ENCODE results near the gene PADI3.

PADI3 gene, protein sequence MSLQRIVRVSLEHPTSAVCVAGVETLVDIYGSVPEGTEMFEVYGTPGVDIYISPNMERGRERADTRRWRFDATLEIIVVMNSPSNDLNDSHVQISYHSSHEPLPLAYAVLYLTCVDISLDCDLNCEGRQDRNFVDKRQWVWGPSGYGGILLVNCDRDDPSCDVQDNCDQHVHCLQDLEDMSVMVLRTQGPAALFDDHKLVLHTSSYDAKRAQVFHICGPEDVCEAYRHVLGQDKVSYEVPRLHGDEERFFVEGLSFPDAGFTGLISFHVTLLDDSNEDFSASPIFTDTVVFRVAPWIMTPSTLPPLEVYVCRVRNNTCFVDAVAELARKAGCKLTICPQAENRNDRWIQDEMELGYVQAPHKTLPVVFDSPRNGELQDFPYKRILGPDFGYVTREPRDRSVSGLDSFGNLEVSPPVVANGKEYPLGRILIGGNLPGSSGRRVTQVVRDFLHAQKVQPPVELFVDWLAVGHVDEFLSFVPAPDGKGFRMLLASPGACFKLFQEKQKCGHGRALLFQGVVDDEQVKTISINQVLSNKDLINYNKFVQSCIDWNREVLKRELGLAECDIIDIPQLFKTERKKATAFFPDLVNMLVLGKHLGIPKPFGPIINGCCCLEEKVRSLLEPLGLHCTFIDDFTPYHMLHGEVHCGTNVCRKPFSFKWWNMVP

DNA sequence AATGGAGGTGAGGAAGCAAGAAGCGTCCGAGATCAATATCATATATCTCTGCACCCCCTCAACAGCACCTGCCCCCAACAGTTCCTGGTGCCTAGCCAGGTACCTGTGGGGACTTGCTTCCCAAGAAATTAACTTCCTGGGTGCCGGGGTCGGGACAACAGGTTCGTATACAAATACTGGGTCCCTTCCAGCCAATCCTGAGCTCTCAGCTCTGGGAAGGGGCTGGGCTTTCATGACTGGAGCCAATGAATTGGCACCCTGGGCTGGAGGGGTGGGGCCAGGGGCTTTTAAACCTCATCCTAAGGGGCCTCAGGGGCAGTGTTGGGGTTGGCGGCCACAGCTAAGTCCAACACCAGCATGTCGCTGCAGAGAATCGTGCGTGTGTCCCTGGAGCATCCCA lies at the start of gene PADI3:
TSS of gene PADI3 (plus strand) at position 318 of the 400 bp plus-strand sequence. CDS start at position 358, 40 bp downstream.
- H3K27me3 Mint-ChIP-seq, result peaks cover 20% of the 10 kb centered on the region
- H3K4me3 Mint-ChIP-seq, result no peak within 1 kb of the TSS
- peaks cover 1% of the 10 kb centered on the region for H3K4me1 Mint-ChIP-seq (ENCODE audit: low read depth)
- H3K36me3 Mint-ChIP-seq (ENCODE audit: low read depth), result no peaks in the 10 kb centered on the region
- DNase-seq, result no peak
- no peaks in the 10 kb centered on the region for H3K9me3 Mint-ChIP-seq
- no peak within 1 kb of the TSS for H3K27ac Mint-ChIP-seq

DNA sequence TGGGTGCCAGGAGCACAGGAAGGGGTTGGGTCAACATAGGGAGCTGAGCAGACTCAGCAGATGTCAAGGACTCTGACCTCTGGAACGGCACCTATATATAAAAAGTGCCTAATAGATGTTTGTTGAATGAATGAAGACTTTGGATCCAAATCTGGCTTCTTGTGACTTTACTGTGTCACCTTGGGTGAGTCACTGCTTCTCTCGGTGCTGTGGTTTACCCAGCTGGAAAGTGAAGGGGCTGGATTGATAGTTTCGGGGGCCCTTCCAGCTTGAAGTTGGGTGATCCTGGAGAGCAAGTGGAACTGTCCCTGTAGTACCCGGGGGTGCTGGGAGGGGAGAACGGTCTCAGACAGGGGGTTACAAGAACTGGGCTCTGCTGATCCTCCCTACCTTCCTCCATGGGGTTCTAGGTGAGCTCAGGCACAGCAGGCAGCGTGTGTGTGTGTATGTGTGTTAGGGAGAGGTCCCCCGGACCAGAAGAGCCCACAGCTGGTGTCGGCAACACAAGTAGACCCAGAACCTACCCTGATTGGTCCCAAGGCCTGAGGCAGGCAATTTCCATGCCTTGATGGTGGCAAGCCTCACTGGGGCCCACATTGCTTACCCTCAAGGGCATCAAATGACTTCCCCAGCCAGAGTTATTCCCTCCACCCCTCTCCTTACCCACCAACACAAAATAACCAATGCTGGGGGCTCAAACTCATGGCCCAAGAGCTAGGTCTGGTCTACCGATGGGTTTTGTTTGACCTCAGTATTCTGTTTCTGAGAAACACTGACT lies 49.4 kb upstream of the PADI3 start:
- Mint-ChIP-seq H3K4me3 (no peak overlapping the region), H3K36me3 (ENCODE audit: low read depth) (no peaks in the 10 kb centered on the region), H3K4me1 (ENCODE audit: low read depth) (peaks cover 38% of the 10 kb centered on the region), H3K27ac (no peak overlapping the region), H3K9me3 (no peaks in the 10 kb centered on the region), H3K27me3 (peaks cover 35% of the 10 kb centered on the region)
- DNase-seq, result peak; percentile 23

DNA sequence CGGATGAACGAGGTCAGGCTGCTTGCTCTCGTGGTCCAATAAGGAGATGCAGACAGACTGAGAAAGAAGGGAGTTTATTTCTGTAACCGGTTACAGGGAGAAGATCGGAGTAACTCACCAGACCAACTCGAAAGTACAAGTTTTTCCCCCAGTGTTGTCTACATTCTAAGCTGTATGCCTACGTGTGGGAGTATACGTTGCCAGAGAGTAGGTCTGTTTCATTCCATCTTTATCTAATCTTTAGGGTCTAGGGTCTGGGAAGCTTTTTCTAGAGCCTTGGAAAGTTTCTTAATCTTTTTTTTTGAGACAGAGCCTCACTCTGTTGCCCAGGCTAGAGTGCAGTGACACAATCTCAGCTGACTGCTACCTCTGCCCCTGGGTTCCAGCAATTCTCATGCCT lies 48.7 kb upstream of the PADI3 start:
- no peak for DNase-seq
- Mint-ChIP-seq H3K36me3 (ENCODE audit: low read depth) (no peaks in the 10 kb centered on the region), H3K27ac (no peak overlapping the region), H3K9me3 (no peaks in the 10 kb centered on the region), H3K4me3 (no peak overlapping the region), H3K4me1 (ENCODE audit: low read depth) (peaks cover 40% of the 10 kb centered on the region), H3K27me3 (peaks cover 42% of the 10 kb centered on the region)

DNA sequence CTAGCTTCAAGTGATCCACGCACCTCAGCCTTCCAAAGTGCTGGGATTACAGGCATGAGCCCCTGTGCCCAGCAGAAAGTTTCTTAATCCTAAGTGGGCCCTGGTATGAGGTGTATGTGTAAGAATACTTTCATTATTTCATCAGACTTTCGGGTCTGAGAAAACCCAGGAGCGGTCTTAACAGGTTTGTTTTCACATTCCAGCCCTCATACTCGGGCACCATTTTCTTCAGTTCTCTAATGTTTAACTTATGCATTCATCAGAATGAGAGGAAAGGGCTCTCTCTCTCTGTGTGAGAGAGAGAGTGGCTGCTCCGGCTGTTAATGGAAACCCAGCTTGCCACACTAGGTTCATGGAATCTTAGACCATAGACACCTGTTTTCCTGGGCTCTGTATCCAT lies 48.1 kb upstream of the PADI3 start:
- DNase-seq, result peak; percentile 9
- Mint-ChIP-seq H3K4me1 (ENCODE audit: low read depth) (peaks cover 40% of the 10 kb centered on the region), H3K36me3 (ENCODE audit: low read depth) (no peaks in the 10 kb centered on the region), H3K27me3 (peaks cover 47% of the 10 kb centered on the region), H3K4me3 (no peak overlapping the region), H3K27ac (no peak overlapping the region), H3K9me3 (no peaks in the 10 kb centered on the region)

DNA sequence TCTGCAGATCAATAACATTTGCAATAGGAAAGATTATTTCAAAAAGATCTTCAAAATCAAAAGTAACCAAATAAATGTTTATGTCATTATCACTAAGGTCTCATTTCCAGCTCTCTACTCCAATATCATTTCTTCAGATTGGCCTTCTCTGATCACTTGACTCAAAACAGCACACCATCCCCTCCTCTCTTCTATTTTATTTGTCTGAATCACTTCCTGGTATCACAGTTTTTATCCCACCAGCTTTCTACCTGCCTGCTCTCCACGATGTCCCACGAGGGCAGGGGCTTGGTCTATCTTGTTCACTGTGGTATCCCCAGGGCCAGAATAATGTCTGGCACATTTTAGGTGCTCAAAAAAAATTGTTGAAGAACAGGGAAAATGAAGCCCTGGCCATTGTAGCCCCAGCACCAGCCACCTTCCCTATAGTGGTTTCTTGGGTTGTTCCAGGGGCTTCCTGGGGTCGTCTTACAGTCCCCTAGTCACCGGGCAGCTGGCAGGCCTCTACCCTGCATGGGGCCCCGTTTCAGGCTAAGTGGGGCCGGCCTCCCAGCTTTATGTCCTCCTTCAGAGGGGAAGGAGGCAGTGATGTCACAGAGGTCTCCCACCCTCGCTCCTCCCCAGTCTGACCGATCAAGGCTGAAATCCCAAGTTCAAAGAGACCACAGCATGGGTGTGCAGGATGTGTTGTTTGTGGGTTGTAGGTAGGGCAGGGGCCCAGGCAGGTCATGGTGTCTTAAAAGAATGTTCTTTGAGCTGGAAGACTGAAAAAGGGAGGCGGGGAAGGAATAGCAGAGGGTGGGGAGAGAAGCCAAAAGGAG lies 47.5 kb upstream of the PADI3 start:
- H3K27me3 Mint-ChIP-seq, result peaks cover 53% of the 10 kb centered on the region
- no peak overlapping the region for H3K27ac Mint-ChIP-seq
- H3K9me3 Mint-ChIP-seq, result no peaks in the 10 kb centered on the region
- H3K4me3 Mint-ChIP-seq, result peak overlapping the region; percentile 8
- H3K36me3 Mint-ChIP-seq (ENCODE audit: low read depth), result no peaks in the 10 kb centered on the region
- peak; percentile 31 for DNase-seq
- peaks cover 40% of the 10 kb centered on the region for H3K4me1 Mint-ChIP-seq (ENCODE audit: low read depth)

DNA sequence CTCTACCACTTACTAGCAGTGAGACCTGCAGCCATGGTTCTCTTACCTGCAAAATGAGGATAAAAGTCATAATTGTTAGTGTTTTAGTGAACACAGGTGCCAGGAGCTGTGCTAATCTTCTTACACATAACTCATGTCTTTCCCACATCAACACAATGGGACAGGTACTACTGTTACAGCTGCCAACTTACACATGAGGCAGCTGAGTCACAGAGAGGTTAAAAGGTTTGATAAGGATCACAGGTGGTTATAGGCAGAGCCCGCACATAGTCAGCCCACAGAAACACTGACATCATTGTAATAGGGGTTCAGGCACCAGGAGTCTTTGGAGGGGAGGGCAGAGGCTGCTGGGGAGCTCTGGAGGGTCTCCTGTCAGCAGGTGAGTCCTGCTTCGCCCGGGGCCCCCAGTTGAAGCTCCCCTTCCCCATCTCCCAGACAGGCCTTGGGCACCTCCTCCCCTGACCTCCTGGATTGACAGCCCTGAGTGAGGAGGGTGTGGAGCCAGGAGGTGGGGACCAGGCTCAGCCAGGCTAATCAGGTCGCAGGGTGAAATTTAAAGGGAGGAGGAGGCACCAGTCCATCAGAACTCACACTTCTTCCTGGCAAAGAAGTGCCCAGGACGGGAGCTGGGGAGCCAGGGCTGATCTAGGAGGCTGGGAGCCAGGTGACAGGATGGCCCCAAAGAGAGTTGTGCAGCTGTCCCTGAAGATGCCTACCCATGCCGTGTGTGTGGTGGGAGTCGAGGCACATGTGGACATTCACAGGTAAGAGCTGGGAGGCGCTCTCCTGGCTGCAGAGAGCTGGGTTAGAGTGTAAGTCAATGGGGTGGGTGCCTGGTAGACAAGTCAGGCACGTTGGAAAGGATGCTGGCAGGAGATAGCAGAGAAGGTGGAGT lies 44.1 kb upstream of the PADI3 start, which contains the start of gene PADI1:
TSS of gene PADI1 (plus strand) at position 583 of the 895 bp plus-strand sequence. CDS start at position 673, 90 bp downstream.
- Mint-ChIP-seq H3K36me3 (ENCODE audit: low read depth) (no peaks in the 10 kb centered on the region), H3K9me3 (no peaks in the 10 kb centered on the region), H3K27ac (no peak within 1 kb of the TSS), H3K27me3 (peaks cover 56% of the 10 kb centered on the region), H3K4me1 (ENCODE audit: low read depth) (peaks cover 49% of the 10 kb centered on the region), H3K4me3 (no peak within 1 kb of the TSS)
- DNase-seq, result no peak

DNA sequence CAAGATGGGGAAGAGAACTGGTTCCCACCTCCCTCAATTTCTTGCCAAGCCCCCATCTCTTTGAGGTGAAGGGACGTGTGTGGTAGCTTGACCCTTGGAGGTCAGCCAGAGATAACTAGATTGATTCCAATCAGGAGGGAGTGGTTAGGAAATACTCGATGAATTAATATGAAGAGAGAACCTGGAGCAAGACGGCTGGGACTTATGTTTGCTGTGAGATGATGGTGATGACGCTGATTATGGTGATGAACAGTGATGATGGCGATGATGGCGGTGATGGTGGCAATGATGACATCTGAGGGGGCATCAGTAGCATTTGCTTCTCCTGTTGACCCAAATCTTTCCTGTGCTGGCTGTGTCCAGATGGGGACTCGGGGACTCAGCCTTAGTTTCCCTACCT lies 43.2 kb upstream of the PADI3 start:
- Mint-ChIP-seq H3K36me3 (ENCODE audit: low read depth) (no peaks in the 10 kb centered on the region), H3K27ac (no peak overlapping the region), H3K27me3 (peaks cover 57% of the 10 kb centered on the region), H3K4me1 (ENCODE audit: low read depth) (peaks cover 43% of the 10 kb centered on the region), H3K9me3 (no peaks in the 10 kb centered on the region), H3K4me3 (no peak overlapping the region)
- no peak for DNase-seq

DNA sequence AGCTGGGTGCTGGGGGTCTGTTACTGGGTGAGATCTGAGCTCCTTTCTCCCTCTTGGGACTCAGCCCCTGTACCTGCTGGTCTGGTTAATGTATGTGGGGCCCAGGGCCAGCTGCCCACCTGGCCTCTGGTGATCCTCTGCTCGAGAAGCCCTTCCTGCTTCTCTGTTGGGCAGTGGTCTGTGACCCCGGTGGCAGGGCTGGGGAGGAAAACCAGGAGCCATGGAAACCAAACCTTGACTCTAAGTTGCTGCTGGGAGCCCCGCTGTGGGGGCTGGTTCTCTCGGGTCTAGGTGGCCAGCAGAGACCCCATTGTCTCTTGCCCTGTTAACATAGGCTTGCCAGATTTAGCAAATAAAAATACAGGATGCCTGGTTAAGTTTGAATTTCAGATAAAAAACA lies 42.7 kb upstream of the PADI3 start:
- peaks cover 62% of the 10 kb centered on the region for H3K27me3 Mint-ChIP-seq
- H3K4me1 Mint-ChIP-seq (ENCODE audit: low read depth), result peaks cover 40% of the 10 kb centered on the region
- no peak overlapping the region for H3K4me3 Mint-ChIP-seq
- H3K36me3 Mint-ChIP-seq (ENCODE audit: low read depth), result no peaks in the 10 kb centered on the region
- DNase-seq, result no peak
- H3K27ac Mint-ChIP-seq, result no peak overlapping the region
- H3K9me3 Mint-ChIP-seq, result no peaks in the 10 kb centered on the region

DNA sequence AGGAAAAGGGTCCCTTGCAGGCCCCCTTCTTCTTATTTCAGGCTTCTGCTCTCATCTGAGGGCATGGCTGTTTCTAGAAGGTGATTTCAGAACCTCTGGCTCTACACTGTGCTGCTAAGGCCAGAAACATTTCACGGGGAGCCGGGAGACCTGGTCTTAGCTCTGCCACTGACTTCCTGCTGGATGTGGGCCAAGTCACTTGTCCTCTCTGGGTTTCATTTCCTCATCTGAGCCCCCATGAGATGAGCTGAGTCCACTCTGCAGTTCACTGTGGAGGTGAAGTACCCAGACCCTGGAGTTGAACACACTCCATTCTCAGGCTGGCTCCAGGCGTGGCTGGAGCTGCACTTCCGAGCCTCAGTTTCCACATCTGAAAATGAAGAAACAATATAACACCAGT lies 41.9 kb upstream of the PADI3 start:
- Mint-ChIP-seq H3K4me3 (no peak overlapping the region), H3K4me1 (ENCODE audit: low read depth) (peaks cover 35% of the 10 kb centered on the region), H3K36me3 (ENCODE audit: low read depth) (no peaks in the 10 kb centered on the region), H3K9me3 (no peaks in the 10 kb centered on the region), H3K27me3 (peaks cover 67% of the 10 kb centered on the region), H3K27ac (no peak overlapping the region)
- DNase-seq, result no peak

DNA sequence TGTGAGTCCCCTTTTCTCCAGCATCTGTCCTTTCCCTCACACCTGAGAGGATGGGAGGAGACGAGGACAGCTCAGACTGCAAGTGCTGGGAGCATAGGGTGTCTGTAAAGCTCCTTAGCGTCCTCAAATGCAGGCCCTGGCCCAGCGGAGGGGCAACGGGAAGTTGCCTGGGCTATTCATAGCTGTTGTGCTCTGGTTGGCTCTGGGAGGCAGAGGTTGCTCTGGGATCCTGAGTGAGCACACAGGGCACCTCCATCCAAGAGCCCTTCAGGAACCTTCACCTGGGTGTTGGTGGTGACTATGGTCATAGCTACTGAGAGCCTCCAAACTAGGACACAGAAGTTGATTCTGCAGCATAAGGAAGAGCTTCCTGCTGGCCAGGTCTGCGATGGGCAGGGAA lies 41.4 kb upstream of the PADI3 start:
- no peaks in the 10 kb centered on the region for H3K9me3 Mint-ChIP-seq
- H3K4me3 Mint-ChIP-seq, result no peak overlapping the region
- no peak overlapping the region for H3K27ac Mint-ChIP-seq
- DNase-seq, result no peak
- peaks cover 36% of the 10 kb centered on the region for H3K4me1 Mint-ChIP-seq (ENCODE audit: low read depth)
- no peaks in the 10 kb centered on the region for H3K36me3 Mint-ChIP-seq (ENCODE audit: low read depth)
- H3K27me3 Mint-ChIP-seq, result peaks cover 72% of the 10 kb centered on the region

DNA sequence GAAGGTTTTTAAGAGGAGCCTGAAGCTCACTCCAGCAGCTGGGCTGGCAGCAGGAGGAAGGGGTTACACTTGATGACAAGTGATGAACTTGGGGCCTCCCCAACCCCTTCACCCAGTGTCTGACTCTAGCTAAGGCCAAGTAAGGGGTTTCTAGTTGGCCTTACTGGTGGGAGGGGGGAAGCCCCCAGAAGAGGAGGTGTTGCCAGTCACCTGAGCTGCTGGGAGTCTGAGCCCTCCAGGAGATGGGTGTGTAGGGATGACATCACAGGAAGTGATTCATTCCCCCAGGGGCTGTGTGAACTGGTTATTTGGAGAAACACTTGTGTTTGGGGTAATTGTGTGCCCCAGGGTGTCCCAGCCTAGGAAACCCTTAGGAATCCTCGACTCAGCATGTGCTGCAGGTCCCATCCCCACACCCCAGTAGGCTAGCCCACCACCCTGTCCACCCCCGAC lies 40.9 kb upstream of the PADI3 start:
- Mint-ChIP-seq H3K36me3 (ENCODE audit: low read depth) (no peaks in the 10 kb centered on the region), H3K4me1 (ENCODE audit: low read depth) (peaks cover 36% of the 10 kb centered on the region), H3K4me3 (no peak overlapping the region), H3K27me3 (peaks cover 73% of the 10 kb centered on the region), H3K27ac (no peak overlapping the region), H3K9me3 (no peaks in the 10 kb centered on the region)
- peak; percentile 64 for DNase-seq

DNA sequence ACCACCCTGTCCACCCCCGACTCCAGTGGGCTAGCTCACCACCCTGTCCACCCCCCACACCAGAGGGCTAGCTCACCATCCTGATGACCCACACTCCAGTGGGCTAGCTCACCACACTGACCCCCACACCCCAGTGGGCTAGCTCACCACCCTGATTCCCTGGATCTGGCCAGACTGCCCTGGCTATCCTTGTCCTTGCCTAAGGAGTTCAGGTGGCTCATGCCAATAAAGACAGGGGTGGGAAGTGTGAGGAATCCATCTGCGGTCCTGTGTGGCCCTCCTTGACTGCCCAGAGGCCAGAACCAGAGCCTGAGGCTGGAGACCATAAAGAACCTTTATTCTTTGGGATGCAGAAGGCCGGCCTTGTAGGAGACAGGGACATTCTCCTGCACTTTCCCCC lies 40.4 kb upstream of the PADI3 start:
- Mint-ChIP-seq H3K27me3 (peaks cover 75% of the 10 kb centered on the region), H3K4me3 (no peak overlapping the region), H3K27ac (no peak overlapping the region), H3K36me3 (ENCODE audit: low read depth) (no peaks in the 10 kb centered on the region), H3K4me1 (ENCODE audit: low read depth) (peaks cover 41% of the 10 kb centered on the region), H3K9me3 (no peaks in the 10 kb centered on the region)
- DNase-seq, result no peak

DNA sequence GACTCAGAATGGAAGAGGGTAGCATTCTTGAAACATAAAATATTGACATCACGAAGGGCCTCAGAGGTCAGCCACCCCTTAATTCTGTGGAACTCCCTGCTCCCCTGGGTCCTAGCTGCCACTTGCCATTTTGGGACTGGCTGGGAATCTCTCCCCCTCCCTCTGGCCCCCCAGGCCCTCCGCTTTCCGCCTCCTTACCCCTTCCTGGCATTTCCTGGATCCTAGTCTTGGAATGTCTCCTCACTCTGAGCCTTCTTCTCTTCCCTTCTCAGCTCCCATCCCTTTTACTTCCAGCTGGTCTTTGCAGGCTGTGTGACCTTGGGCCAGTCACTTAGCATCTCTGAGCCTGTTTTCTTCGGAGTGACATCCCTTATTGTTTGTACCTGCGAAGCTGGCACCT lies 39.5 kb upstream of the PADI3 start:
- Mint-ChIP-seq H3K4me1 (ENCODE audit: low read depth) (peaks cover 39% of the 10 kb centered on the region), H3K27me3 (peaks cover 75% of the 10 kb centered on the region)
- DNase-seq, result no peak

More for the DNA sequence above, 39.5 kb upstream of the PADI3 start:
- no peaks in the 10 kb centered on the region for H3K9me3 Mint-ChIP-seq
- H3K4me3 Mint-ChIP-seq, result no peak overlapping the region
- no peak overlapping the region for H3K27ac Mint-ChIP-seq
- no peaks in the 10 kb centered on the region for H3K36me3 Mint-ChIP-seq (ENCODE audit: low read depth)
